SK-N-MC (cell line): ENCODE data around the gene PSMD2.

Source experiments
- EZH2 ChIP-seq: fragments of 200-600 bp; sonication (generic); IDR thresholded peaks from one replicate; pipeline ENCODE4 v1.6.1; 2017; ENCODE audit warnings: antibody characterized with exemption
- POLR2AphosphoS5 ChIP-seq: IDR thresholded peaks from 2 replicates; pipeline ENCODE4 v1.6.1; 2012; ENCODE audit warnings: mild to moderate bottlenecking, low read depth, low read length, borderline replicate concordance

GRCh38 chr3:184262764-184263179 lies 36.3 kb upstream of the PSMD2 start:
- no peak for TF ChIP-seq POLR2AphosphoS5
- TF ChIP-seq EZH2: no peak
